H4 (cell line): ENCODE results near the gene ERGIC1. TPM values are rescaled to one million over a fixed set of nuclear protein-coding genes. Genes with fewer than 3 reads are reported as not detected.

Experiments
- DNase-seq: peaks from one replicate; pipeline ENCODE4 v3.0.0-alpha.2; 2015; ENCODE audit warnings: low spot score
- total RNA-seq: library from RNA; depleted of rRNA; stranded (reverse); fragments of >200 nt; shearing (Covaris generic); gene quantifications from 2 replicates; pipeline ENCODE4 v1.2.3, GENCODE V29; 2014

Gene ERGIC1
- total RNA-seq, 1 experiment from 2014 or later = 86.2 TPM

DNA sequence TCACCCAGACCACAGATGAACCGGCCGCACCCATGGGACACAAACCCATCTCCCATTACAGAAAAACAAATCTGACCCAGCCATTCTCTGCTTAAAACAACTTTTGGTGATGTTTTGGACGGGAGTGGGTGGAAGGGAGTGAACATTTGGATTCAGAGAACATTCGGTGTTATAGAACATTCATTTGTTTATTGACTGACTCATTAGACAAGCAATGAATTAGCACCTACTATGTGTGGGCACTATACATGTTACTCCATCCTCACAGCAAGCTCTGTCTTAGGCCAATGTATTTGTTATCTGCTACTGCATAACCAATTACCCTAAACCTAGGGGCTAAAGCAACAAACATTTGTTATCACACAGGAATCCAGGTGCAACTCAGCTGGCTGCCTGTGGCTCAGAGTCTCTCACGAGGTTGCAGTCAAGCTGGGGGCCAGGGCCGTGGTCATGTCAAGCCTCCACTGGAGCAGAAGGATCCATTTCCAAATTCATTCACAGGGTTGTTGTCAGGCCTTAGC lies 5.1 kb upstream of the ERGIC1 start:
- no peak for DNase-seq

GRCh38 chr5:172830275-172830799 lies 3.7 kb upstream of the ERGIC1 start:
- no peak for DNase-seq

GRCh38 chr5:172830876-172831662 lies 3.0 kb upstream of the ERGIC1 start:
- no peak for DNase-seq

- no peak for DNase-seq
Measured at GRCh38 chr5:172832383-172833315, 1.4 kb upstream of the ERGIC1 start.

DNA sequence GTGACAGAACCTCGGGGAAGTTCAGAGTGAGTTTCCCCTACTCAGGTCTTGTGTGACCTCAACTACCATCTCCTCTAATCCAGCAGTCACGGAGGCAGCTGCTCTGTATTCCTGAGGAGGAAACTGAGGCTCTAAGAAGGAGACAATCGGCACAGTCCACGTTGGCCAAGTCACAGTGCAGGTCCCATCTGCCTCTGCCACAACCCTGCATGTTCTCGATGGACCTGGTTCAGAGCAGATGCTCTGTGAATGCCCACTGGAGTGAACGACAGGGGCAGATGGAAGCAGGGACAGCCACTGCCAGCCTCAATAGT lies 722 bp upstream of the ERGIC1 start:
- DNase-seq = no peak

DNA sequence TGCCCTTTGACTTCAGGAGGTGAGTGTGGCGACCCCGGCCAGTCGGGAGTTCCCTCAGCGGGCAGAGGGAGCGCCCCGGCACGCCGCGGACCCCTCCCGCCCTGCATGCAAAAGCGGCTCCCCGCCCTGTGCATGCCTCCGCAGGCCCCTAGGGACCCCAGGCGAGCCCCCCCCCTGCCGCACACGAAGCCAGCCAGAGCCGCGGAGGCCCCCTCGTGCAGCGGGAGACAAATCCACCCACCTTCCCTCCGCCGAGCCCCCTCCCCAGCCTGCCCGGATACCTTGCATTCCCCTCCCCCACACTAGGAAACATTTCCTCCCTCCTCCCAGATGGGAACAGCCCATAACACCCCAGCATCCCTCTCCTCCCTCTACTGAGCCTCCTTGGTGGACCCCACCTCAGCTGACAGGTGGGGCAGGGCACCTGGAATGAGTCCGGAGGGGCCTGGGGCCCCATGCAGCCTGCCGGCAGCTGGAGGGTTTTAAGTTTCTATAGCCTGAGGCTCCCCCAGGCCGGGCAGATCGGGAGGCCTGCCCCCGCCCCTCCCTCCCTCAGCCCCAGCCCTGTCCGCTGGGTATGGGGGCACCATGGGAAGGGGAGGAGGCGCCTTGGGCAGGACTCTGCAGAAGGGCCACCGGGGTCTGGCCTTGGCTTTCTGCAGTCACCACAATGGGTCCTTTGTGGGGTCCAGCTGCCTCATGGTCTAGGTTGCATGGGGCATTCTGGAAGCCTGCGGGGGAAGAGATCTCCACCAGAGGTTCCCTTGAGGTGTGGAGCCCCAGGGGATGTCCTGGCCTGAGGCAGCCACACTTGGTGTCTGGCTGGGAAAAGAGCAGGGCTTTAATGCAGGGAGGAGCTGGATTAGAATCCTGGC lies 601 bp downstream of the ERGIC1 start:
- DNase-seq = no peak

DNA sequence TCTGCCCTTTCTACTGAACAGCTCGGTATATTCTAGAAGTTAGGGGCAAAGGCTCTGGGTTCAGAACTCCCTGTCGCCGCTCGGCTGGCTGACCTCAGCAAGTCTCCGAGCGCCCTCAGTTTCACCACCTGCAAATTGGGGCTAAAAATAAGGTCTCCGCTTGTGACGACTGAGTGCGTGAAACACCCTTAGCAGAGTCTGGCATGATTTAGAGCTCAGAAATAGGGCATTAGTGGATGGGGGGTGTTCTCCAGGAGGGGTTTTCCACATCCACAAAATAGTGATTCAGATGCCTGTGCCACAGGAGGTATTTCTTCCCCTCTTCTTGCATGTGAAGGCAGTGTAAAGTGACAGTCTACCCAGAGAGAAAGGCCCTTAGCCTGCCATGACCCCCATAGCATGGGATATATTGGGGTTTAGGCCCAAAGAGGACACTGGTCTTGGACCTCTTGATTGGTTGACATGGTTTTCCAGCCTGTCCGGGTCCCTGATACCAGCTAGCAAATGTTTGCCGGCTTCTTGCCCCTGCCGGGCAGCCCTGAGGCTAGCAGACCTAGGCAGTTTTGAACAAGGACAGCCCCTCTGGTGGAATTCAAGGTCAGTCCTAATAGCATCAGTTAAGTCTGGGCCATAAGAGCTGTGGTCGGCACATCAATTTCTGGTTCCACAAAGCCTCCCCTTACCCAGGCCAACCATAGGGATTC lies 1.4 kb downstream of the ERGIC1 start:
- DNase-seq = no peak

GRCh38 chr5:172835994-172836356 lies 1.9 kb downstream of the ERGIC1 start:
- no peak for DNase-seq

- no peak for DNase-seq
Measured at GRCh38 chr5:172837640-172838039, 3.6 kb downstream of the ERGIC1 start.

- no peak for DNase-seq
Measured at GRCh38 chr5:172838151-172838875, 4.3 kb downstream of the ERGIC1 start.

DNA sequence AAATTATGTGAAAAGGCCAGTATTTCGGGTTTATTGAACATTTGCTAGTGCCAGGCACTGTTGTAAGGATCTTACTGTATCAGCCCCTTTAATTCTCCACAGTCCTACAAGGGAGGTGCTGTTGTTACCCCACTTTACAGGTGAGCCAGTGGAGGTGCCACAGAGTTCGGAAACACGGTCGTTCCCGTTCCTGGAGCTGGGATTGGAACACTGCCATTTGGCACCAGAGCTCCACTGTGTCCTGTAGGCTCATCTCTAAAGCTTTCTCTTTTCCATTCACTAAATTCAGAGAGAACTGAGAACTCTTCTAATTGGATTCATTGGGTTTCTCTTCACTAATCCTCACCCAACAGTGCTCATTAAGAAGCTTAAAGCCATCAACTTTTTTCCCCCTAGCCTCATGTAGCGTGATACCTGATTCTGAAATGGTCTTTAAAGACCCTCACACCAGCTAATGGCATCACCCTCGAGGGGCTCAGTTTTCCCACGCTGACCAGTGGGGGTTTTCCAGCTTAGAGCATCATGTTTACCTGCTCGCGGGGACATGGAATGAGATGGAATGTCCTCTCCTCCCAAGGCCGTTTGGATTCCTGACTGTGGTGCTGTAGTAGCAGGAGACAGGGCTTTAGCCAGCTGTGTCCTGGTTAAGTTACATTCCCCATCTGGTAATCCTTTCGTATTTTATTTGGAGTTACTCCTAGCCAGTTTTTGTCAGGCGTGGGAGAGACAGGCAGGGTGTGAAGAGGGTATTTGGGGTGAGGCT lies 5.8 kb downstream of the ERGIC1 start:
- no peak for DNase-seq

GRCh38 chr5:172840432-172841154 lies 6.5 kb downstream of the ERGIC1 start:
- DNase-seq = no peak

- DNase-seq = no peak
Measured at GRCh38 chr5:172841256-172841655, 7.2 kb downstream of the ERGIC1 start.

GRCh38 chr5:172843825-172844576 lies 9.9 kb downstream of the ERGIC1 start:
- no peak for DNase-seq

DNA sequence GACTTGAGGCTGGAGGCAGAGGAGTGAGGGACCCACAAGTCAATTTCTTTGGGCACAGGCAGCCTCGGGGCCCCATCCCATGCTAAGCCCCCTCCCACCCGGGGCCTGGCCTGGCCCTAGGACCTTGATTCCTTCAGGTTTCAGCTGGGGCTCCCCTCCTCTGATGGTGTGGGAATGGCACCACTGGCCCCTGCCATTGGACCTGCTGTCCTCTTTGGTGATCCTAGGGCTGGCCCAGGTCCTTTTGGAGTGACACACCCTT lies 10.5 kb downstream of the ERGIC1 start:
- DNase-seq = no peak

DNA sequence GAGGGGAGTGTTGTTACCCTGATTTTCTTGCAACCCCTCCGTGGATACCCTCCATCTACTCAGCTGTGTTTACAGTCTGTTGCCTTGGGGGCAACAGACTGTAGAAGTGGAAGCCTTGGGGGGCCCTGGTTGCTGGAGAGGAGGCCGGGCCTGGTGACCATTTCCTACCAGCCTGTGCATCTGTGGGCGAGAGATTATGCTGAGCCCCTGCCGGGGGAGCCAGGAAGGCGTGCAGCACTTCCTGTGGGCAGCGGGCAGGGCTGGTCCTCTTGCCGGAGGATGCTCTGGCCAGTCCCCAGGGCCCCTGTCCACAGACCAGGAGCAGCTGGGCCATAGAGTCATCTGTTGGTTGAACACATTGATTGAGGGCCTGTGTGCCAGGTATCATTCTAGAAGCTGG lies 11.1 kb downstream of the ERGIC1 start:
- no peak for DNase-seq

GRCh38 chr5:172845576-172845975 lies 11.5 kb downstream of the ERGIC1 start:
- no peak for DNase-seq

DNA sequence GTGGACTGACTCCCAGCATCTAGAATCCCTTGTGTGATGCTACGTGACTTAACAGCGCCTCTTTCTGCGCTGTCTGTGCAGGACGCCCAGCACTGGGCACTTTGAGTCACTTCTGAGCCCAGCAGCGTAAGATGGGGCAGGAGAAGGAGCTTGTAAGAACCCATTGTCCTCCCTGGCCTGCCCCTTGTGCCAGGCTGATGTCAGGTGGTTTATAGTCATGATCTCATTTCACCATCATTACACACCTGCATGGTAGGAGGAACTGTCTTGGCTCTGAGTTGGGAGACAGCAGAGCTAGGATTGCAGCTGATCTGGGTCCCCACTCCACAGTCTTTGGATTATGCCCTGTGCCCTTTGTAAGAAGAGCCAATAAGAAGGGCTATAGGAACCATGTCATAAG lies 12.2 kb downstream of the ERGIC1 start:
- DNase-seq = no peak
